Fibroblast of the conjunctiva (primary cell): Measurements from ENCODE around the gene THYN1.
A peak's percentile ranks its signal among the peaks of the same experiment; 100 is the strongest.
"Not testable (repeated sequence)": the region's sequence is repeated elsewhere in the genome, so short reads cannot be mapped to it uniquely, and the experiment has no call there.

ENCODE experiments used
- DNase-seq: peaks from one replicate; pipeline ENCODE4 v3.0.0-alpha.2; 2010; ENCODE audit warnings: low read depth

The THYN1 gene

GRCh38 chr11:134275188-134275533 lies 22.0 kb upstream of the THYN1 start:
- DNase-seq, result no peak

DNA sequence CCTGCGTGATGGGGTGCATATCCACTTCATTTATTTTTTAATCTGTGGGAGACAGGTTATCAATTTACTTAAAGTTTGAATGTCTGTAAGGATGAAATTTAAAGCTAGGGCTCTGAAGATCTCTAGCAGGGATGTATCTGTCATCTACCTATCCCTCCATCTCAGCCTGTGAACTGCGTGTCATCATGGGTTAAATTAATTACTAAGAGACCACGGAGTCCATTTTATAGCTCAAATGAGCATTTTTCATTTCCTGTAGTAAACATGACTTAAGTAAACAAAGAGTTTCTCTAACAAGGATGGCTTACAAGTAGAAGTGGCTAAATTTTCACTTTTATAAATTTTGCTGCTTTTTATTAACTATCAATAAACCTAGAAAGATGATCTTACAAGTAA lies 20.2 kb upstream of the THYN1 start:
- no peak for DNase-seq

GRCh38 chr11:134272381-134273316 lies 19.5 kb upstream of the THYN1 start:
- DNase-seq, result no peak

DNA sequence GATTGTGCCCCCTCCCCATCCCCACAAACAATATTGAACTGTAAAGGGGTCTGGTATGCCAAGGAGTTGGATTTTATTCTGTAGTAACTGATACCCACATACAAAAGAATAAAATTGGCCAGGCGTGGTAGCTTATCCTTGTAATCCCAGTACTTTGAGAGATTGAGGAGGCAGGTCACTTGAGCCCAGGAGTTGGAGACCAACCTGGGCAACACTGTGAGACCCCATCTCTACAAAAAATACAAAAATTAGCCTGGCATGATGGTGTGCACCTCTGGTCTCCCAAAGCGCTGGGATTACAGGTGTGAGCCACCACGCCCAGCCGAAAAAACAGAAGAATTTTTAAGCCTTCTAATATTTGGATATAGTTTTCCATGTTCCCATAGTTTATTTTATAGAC lies 18.8 kb upstream of the THYN1 start:
- DNase-seq, result no peak

DNA sequence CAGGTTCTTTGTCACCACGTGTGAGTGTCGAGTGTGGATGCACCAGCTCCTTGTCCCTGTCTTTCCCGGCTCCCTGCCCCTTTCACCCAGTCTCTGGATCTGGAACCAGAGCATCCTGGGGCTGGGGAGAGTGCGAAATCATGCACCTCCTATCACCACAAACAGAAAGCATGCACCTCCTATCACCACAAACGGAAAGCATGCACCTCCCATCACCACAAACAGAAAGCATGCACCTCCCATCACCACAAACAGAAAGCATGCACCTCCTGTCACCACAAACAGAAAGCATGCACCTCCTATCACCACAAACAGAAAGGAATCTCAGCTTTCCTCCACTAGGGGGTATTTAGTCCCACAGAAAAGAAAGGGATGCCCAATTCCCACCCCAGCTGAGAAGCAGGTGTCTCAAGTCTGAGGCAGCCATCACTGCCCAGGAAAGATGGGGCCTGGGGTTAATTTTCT lies 17.1 kb upstream of the THYN1 start:
- no peak for DNase-seq

- DNase-seq, result no peak
Observed at GRCh38 chr11:134267966-134268365, 14.8 kb upstream of the THYN1 start.

DNA sequence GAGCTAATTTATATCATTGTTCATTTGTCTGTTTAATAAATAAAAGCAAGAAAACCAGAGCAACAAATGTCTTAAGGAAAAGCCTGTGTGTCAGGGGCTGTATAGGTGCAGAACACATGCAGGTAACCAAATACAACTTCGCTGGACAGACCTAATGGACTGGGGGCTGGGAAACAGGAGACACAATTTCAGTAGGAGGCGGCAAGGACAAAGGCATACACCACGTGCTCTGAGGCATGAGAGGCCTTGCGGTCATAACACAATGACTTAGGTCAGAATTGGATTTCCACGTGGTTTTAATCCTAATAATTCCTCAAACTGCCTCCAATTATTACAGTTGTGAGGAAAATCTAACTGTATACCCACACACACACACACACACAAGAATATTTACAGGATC lies 14.3 kb upstream of the THYN1 start:
- DNase-seq, result no peak

GRCh38 chr11:134266841-134267251 lies 13.7 kb upstream of the THYN1 start:
- peak; percentile 37 for DNase-seq

DNA sequence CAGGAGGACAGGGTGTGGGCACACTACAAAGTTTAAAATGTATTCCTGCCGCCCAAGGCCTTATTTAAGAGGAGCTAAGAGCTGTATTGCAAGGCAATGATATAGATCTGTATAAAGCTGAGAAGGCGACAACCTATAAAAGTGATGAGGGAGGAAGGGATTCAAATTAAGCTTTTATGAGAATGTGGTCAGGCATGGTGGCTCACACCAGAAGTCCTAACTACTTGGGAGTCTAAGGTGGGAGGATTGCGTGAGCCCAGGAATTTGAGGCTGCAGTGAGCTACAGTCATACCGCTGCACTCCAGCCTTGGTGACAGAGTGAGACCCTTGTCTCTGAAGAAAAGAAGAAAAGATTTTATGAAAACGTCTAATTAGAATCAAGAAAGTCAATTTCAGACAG lies 13.3 kb upstream of the THYN1 start:
- DNase-seq, result no peak

DNA sequence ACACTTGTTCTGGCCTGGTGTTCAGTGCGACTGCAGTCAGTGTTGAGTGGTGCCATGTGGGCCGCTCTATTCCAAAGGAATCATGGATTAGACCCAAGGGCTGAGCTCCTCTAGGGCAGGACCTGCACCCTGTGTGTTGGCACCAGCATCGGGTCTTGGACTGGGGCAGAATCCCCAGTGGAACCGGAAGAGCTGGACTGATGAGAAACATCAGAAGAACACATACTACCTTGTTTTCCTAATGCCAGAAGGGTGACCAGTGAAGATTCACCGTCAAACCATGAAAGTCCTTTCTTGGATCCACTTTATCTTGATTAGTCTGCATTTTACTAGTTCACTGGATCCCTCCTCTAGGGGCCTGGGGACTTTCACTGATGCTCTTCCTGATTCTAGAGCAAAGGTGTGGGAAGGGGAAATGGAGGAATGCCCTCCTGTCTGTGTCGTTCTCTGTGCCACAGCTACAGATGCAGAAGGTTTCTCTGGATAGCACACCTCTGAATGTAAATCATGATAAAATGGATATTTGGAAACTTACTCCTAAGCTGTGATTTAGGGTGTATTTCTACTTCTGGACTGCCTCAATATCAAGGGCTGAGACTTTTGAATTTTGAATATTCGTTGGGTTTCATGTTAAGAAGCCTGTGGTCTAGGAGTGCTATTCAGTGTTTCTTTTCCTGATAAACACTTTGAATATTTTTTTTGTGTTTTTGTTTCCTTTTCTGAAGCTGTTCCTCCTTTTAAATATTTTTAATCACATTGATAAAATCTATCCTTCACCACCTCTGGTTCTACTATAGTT lies 12.0 kb upstream of the THYN1 start:
- no peak for DNase-seq

- DNase-seq, result no peak
Observed at GRCh38 chr11:134261626-134262488, 8.7 kb upstream of the THYN1 start.

DNA sequence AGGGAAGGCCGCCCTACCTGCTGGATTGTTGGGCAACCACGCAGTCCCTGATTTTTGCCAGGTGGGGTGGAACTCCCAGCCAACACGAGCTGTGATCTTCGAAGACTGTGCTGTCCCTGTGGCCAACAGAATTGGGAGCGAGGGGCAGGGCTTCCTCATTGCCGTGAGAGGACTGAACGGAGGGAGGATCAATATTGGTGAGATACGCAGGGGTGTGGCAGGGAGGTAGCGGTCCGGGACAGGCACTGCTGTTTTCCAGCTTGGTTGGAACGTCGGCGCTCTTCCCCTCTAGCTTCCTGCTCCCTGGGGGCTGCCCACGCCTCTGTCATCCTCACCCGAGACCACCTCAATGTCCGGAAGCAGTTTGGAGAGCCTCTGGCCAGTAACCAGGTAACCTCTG lies 7.8 kb upstream of the THYN1 start:
- DNase-seq, result no peak

DNA sequence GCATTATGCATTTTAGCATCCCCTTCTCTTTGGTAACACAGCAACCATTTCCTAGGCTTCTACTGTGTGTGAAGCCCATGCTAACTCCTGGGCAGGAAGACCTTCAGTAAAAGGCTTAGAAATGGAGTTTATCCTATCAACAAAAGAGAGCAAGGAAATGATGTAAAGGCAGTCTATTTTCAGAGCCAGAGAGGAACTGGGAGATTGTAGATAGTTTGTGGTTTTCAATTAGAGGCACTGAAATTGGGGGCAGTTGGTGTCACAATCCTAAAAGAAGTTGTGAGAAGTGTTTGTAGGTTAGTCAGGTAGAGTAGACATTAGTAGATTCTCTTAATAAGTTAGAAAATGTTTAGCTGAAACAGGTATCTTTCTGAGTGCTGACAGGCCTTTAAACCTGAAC lies 7.4 kb upstream of the THYN1 start:
- DNase-seq, result no peak

GRCh38 chr11:134258577-134258976 lies 5.4 kb upstream of the THYN1 start:
- DNase-seq, result no peak

DNA sequence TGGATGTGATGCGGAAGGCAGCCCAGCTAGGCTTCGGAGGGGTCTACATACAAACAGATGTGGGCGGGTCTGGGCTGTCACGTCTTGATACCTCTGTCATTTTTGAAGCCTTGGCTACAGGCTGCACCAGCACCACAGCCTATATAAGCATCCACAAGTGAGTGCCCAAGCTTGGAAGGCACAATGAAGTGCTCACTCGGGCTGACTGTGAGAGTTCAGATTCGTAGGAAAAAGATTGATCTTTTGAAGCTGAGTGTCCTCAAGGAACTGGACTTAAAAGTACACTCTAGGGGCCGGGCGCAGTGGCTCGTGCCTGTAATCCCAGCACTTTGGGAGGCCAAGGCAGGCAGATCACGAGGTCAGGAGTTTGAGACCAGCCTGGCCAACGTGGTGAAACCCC lies 3.9 kb upstream of the THYN1 start:
- DNase-seq, result no peak

GRCh38 chr11:134255184-134255561 lies 2.0 kb upstream of the THYN1 start:
- not testable (repeated sequence) for DNase-seq

DNA sequence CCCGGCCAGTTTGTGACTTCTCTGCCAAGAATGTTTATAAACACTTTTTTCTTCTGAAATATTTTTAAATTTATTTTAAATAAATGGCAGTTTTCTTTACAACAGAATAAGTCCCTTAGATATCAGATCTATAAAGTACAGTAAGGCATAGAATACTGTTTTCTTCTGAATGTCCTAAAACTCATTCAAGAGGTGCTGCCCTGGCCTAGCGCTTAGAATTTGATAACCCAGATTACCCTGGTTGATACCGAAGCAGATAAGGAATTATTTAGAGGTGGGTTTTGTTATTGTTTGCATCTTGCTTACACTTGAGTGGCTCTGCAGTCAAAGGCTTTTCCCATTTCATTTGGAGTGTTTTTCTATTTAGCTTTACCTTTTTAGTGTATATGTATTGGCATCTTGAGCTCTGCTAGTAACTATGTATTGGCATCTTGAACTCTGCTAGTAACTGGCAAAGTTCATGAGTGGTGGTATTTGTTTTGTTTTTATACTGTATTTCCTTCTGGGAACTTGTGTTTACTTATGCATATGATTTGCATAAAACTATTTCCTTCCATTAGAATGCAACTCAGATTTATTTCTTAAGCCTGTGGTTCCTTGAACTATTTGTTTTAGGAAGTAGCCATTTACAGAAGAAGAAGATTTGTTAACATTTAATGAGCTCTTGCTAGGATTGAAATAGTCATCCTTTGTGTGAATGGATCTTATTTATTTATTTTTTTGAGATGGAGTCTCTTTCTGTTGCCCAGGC lies 1.5 kb upstream of the THYN1 start:
- no peak for DNase-seq

GRCh38 chr11:134252346-134253187 lies 585 bp downstream of the THYN1 start:
- DNase-seq, result no peak

DNA sequence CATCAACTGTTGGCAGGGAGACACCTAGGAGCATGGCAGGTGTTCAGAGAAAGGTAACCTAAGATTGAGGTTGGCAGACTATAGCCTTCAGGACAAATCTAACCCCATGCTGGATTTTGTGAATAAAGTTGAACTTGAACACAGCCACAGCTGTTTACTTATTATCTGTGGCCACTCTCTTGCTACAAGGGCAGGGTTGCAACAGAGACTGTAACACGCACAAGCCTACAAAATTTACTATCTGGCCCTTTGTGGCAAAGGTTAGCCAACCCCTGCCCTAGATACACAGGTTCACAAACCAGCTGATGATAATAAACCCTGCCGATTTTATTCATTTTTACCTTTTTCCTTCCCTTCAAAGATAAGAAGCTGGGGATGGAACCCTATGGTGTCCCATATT lies 2.5 kb downstream of the THYN1 start:
- no peak for DNase-seq

DNA sequence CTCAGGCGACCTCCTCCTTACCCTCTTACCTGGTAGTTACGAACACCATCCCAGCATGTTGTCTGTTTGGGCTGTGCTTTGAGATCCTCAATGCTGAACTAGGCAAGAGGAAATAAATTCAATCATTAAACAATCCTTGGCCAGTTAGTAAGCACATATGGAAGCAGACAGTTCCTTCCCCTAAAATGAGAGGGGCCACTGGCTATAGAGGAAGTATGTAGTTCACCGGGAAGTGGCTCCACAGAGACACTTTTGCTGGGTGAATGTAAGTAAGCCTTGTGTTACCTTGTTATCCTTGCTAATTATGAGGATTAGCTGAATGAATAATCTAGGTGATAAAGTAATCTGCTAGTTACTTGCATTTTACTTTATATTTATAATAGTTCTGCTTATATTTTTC lies 2.9 kb downstream of the THYN1 start:
- no peak for DNase-seq
